Subcutaneous adipose tissue (tissue), 4 donors: Measurements from ENCODE around the gene FAM171A1. TPM values are rescaled to one million over a fixed set of nuclear protein-coding genes. Genes with fewer than 3 reads are reported as not detected.

Experiments
- total RNA-seq, 4 donors: library from RNA; depleted of rRNA; stranded (reverse); fragments of >200 nt; gene quantifications; one replicate each; pipeline ENCODE4 v1.1.0, GENCODE V29; 2016
- TF ChIP-seq, protein P1 (sequence below): fragments of 450-650 bp; IDR thresholded peaks from one replicate; pipeline ENCODE4 v1.5.1; 2016; ENCODE audit warnings: low read depth, mild to moderate bottlenecking, control low read depth, antibody characterized with exemption, moderate library complexity

FAM171A1 gene
- total RNA-seq, 4 donors from 2014 or later = 9.2 to 23.6 (median 12.2) TPM

DNA sequence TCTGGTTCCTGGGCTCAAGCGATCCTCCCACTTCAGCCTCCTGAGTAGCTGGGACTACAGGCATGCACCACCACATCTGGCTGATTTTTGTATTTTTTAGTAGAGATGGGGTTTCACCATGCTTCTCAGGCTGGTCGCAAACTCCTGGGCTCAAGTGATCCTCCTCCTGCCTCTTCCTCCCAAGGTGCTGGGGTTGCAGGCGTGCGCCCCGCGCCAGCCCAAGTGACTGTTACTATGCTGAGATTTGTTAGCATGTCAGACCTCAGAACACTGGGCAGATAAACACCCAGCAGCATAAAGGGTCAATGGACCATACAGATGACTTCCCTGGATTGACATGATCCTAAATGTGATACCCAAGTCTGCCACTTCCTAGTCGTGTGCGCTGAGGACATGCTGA, 142.7 kb downstream of the FAM171A1 start:
- TF ChIP-seq, protein P1, sequence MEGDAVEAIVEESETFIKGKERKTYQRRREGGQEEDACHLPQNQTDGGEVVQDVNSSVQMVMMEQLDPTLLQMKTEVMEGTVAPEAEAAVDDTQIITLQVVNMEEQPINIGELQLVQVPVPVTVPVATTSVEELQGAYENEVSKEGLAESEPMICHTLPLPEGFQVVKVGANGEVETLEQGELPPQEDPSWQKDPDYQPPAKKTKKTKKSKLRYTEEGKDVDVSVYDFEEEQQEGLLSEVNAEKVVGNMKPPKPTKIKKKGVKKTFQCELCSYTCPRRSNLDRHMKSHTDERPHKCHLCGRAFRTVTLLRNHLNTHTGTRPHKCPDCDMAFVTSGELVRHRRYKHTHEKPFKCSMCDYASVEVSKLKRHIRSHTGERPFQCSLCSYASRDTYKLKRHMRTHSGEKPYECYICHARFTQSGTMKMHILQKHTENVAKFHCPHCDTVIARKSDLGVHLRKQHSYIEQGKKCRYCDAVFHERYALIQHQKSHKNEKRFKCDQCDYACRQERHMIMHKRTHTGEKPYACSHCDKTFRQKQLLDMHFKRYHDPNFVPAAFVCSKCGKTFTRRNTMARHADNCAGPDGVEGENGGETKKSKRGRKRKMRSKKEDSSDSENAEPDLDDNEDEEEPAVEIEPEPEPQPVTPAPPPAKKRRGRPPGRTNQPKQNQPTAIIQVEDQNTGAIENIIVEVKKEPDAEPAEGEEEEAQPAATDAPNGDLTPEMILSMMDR = no peak

DNA sequence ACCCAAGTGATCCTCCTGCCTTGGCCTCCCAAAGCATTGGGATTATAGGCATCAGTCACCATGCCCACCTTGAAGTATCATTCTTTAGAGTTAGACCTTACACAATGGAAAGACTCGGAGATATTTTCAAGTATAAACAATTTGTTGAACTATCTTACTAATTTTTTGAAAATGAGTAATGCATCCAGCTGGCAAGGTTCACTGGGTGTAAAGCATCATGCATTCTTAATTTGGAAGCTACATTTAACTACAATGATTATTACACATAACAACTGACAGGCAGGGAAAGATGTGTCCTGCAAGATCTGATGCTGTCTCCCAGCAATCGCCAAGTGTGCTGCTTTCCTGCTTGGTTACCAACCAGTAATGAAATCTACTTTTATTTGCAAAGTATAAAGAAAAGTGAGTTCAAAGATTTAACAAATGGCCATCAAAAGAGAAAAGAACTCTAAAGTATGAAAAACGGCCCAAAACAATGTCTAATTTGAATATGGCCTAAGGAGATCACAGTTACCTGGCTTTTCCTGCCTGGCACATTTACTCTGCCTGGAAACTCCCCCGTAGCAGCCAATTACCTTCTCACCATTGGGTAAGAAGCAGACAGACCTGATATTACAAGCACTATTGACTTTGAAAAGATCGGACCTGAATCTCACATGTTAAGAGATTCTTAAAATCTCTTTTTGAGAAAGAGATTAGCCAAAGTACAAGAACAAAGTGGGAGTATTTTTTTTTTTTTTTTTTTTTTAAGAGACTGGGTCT, 143.3 kb downstream of the FAM171A1 start:
- TF ChIP-seq, protein P1 = no peak

DNA sequence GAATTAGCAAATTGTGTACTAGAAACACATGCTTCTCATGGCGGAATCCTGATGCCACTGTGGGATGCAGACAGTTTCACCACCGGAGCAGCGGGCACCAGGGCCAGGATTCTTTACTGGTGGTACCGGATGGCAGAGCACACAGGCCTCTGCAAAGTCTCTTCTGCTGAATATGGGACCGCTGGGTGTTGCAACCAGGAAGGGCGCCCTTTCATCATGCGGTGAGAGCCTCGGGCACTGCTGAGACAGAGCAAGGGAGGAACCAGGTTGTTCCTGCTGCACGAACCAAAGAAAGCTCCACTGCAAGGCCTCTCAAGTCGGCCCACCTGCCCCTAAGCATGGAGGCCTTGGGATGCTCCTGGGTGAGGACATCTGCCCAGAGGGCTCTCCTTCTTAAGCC, 145.6 kb downstream of the FAM171A1 start:
- TF ChIP-seq, protein P1 = no peak

DNA sequence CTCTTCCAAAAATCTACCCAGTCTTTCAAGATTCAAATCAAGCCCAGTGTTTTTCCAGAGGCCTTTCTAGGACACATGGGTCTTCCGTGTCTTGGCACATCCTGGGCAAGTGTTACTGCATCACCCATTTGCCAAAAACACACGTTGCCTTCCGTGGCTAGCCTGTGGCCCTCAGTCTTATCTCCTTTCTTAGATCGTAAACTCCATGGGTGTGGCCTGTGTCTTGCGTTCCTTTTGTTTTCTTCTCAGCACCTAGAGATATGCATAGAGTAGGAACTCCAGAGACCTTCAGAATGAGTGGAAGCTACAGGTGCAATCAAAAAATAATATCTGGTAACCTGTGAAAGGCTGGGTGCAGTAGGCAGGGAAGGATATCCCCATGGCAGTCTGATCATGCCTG, 146.1 kb downstream of the FAM171A1 start:
- TF ChIP-seq, protein P1 = no peak

DNA sequence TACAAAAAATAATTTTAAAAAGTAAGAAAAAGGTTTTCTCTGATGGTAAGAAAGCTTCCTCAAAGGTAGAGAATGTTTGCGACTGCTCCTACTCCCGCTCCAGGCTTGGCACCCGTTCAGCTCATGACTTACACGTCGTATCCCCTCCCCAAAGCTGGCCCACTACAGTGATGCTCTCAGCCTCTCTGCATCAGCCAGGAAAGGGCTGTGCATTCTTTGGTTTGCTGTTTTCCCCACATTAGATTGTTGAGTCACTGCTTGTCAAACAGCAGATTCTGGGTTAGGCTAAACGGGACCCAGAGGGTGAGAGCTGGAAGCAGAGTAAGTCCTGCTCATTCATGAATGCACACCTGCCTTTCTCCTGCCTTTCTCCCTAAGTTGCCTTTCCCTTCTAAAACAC, 147.9 kb downstream of the FAM171A1 start:
- TF ChIP-seq, protein P1 = no peak

DNA sequence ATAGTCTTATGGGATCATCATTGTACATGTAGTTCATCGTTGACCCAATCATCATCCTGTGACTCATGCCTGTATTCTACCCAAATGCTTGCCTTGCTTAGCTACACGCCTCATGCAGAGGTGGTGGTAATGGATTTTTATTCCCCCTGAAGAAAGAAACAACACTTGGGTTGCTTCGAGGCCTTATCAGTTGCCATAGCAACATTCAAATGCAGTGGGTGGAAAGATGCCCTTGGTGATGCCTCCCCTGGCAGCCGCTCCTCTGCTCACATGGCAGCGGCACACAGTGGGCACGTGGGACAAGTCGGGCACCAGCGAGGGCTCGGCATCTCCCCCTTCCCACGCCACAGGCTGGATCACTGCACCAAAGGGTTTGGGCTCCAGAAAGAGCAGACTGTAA, 148.6 kb downstream of the FAM171A1 start:
- TF ChIP-seq, protein P1 = no peak

DNA sequence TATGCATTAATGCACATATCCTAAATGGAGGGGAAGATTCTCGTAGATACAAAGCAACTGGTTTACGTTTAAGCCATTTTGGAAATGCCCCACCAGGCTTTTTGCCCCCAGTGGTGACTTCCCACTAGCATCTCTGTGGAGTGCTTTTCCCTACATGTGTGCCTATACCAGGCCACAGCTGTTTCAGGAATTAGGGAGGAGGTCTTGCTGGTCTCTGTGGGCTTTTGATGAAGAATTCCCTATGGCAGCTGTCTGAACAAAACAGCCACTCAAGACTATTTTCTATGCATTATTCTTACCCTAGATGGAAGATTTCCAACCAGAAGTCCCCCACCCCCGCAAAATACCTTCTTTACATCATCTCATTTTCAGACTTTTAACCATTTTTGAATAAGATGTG, 150.6 kb downstream of the FAM171A1 start:
- TF ChIP-seq, protein P1 = no peak
